ENCODE data around the gene EXOC4.
"Not testable (repeated sequence)": the region's sequence is repeated elsewhere in the genome, so short reads cannot be mapped to it uniquely, and the experiment has no call there.

The EXOC4 gene

GRCh38 chr7:133609806-133610205, 356.9 kb downstream of the EXOC4 start:
- no peak for DNase-seq (ENCODE audit: low read depth in 2 of 3, low spot score in 1 of 3)

- DNase-seq (ENCODE audit: low read depth in 2 of 3, low spot score in 1 of 3) = no peak
Observed at GRCh38 chr7:133611955-133612354, 359.1 kb downstream of the EXOC4 start.

GRCh38 chr7:133613250-133613790, 360.4 kb downstream of the EXOC4 start:
- no peak for DNase-seq (ENCODE audit: low read depth in 2 of 3, low spot score in 1 of 3)

GRCh38 chr7:133614251-133614650, 361.4 kb downstream of the EXOC4 start:
- no peak for DNase-seq (ENCODE audit: low read depth in 2 of 3, low spot score in 1 of 3)

GRCh38 chr7:133618970-133619369, 366.1 kb downstream of the EXOC4 start:
- no peak for DNase-seq (ENCODE audit: low read depth in 2 of 3, low spot score in 1 of 3)

- no peak for DNase-seq (ENCODE audit: low read depth in 2 of 3, low spot score in 1 of 3)
Observed at GRCh38 chr7:133619491-133619890, 366.6 kb downstream of the EXOC4 start.

- DNase-seq (ENCODE audit: low read depth in 2 of 3, low spot score in 1 of 3) = no peak
Observed at GRCh38 chr7:133623721-133624120, 370.8 kb downstream of the EXOC4 start.

- no peak for DNase-seq (ENCODE audit: low read depth in 2 of 3, low spot score in 1 of 3)
Observed at GRCh38 chr7:133625046-133625445, 372.2 kb downstream of the EXOC4 start.

- no peak for DNase-seq (ENCODE audit: low read depth in 2 of 3, low spot score in 1 of 3)
Observed at GRCh38 chr7:133629701-133630100, 376.8 kb downstream of the EXOC4 start.

GRCh38 chr7:133633055-133633454, 380.2 kb downstream of the EXOC4 start:
- no peak for DNase-seq (ENCODE audit: low read depth in 2 of 3, low spot score in 1 of 3)

GRCh38 chr7:133635541-133635940, 382.7 kb downstream of the EXOC4 start:
- DNase-seq (ENCODE audit: low read depth in 2 of 3, low spot score in 1 of 3) = no peak

GRCh38 chr7:133638857-133639256, 386.0 kb downstream of the EXOC4 start:
- no peak for DNase-seq (ENCODE audit: low read depth in 2 of 3, low spot score in 1 of 3)

GRCh38 chr7:133641436-133641835, 388.6 kb downstream of the EXOC4 start:
- DNase-seq (ENCODE audit: low read depth in 2 of 3, low spot score in 1 of 3) = no peak

GRCh38 chr7:133642907-133643306, 390.0 kb downstream of the EXOC4 start:
- no peak for DNase-seq (ENCODE audit: low read depth in 2 of 3, low spot score in 1 of 3)

- DNase-seq (ENCODE audit: low read depth in 2 of 3, low spot score in 1 of 3) = not testable (repeated sequence)
Observed at GRCh38 chr7:133643652-133644051, 390.8 kb downstream of the EXOC4 start.

GRCh38 chr7:133645884-133646391, 393.1 kb downstream of the EXOC4 start:
- no peak for DNase-seq (ENCODE audit: low read depth in 2 of 3, low spot score in 1 of 3)

- no peak for DNase-seq (ENCODE audit: low read depth in 2 of 3, low spot score in 1 of 3)
Observed at GRCh38 chr7:133646472-133647315, 393.8 kb downstream of the EXOC4 start.

- DNase-seq (ENCODE audit: low read depth in 2 of 3, low spot score in 1 of 3) = no peak
Observed at GRCh38 chr7:133649593-133649992, 396.7 kb downstream of the EXOC4 start.

- DNase-seq (ENCODE audit: low read depth in 2 of 3, low spot score in 1 of 3) = no peak
Observed at GRCh38 chr7:133650069-133650468, 397.2 kb downstream of the EXOC4 start.

GRCh38 chr7:133650487-133651300, 397.8 kb downstream of the EXOC4 start:
- DNase-seq (ENCODE audit: low read depth in 2 of 3, low spot score in 1 of 3) = no peak

GRCh38 chr7:133652547-133652946, 399.7 kb downstream of the EXOC4 start:
- DNase-seq (ENCODE audit: low read depth in 2 of 3, low spot score in 1 of 3) = no peak

- no peak for DNase-seq (ENCODE audit: low read depth in 2 of 3, low spot score in 1 of 3)
Observed at GRCh38 chr7:133654547-133654946, 401.7 kb downstream of the EXOC4 start.

Measured in stimulated activated CD4-positive, alpha-beta T cell treated with anti-CD3 and anti-CD28 coated beads, Interleukin-12 subunit alpha, Interleukin-12 subunit beta, amount 100 ng/mL, for 48 hours (primary cell).